Measurements from ENCODE around the gene PIK3R3.

The PIK3R3 gene

GRCh38 chr1:46030876-46031660 lies 101.4 kb downstream of the PIK3R3 start:
- H3K4me3 ChIP-seq (ENCODE audit: low read depth, low read length): no peak overlapping the region
- no peak for DNase-seq (ENCODE audit: low read depth)
- TF ChIP-seq CTCF (IDR thresholded peaks at IDR 0.05; ENCODE audit: insufficient read depth, low read depth, low read length, missing control alignments): no peak

GRCh38 chr1:46030074-46030870 lies 102.2 kb downstream of the PIK3R3 start:
- no peak overlapping the region for H3K4me3 ChIP-seq (ENCODE audit: low read depth, low read length)
- no peak for DNase-seq (ENCODE audit: low read depth)
- TF ChIP-seq CTCF (IDR thresholded peaks at IDR 0.05; ENCODE audit: insufficient read depth, low read depth, low read length, missing control alignments): no peak

GRCh38 chr1:46027788-46028573 lies 104.4 kb downstream of the PIK3R3 start:
- no peak for DNase-seq (ENCODE audit: low read depth)
- H3K4me3 ChIP-seq (ENCODE audit: low read depth, low read length): no peak overlapping the region
- no peak for TF ChIP-seq CTCF (IDR thresholded peaks at IDR 0.05; ENCODE audit: insufficient read depth, low read depth, low read length, missing control alignments)

- no peak overlapping the region for H3K4me3 ChIP-seq (ENCODE audit: low read depth, low read length)
- DNase-seq (ENCODE audit: low read depth): no peak
- no peak for TF ChIP-seq CTCF (IDR thresholded peaks at IDR 0.05; ENCODE audit: insufficient read depth, low read depth, low read length, missing control alignments)
These were observed 105.9 kb downstream of the PIK3R3 start for GRCh38 chr1:46026531-46026930.

GRCh38 chr1:46021046-46021996 lies 111.1 kb downstream of the PIK3R3 start:
- no peak overlapping the region for H3K4me3 ChIP-seq (ENCODE audit: low read depth, low read length)
- no peak for TF ChIP-seq CTCF (IDR thresholded peaks at IDR 0.05; ENCODE audit: insufficient read depth, low read depth, low read length, missing control alignments)
- DNase-seq (ENCODE audit: low read depth): no peak

- no peak for DNase-seq (ENCODE audit: low read depth)
- no peak for TF ChIP-seq CTCF (IDR thresholded peaks at IDR 0.05; ENCODE audit: insufficient read depth, low read depth, low read length, missing control alignments)
- H3K4me3 ChIP-seq (ENCODE audit: low read depth, low read length): no peak overlapping the region
These were observed 112.4 kb downstream of the PIK3R3 start for GRCh38 chr1:46020010-46020409.
